Endometrium (tissue), 2 donors: Measurements from ENCODE around the gene POMGNT2.

Experiments used
- FAIRE-seq: peaks from 2 replicates; lab custom pipeline; 2012; peaks lifted over from hg19 to GRCh38; lab: Jason Lieb, UNC
- donor health status: control.
- donor health status: control.

The POMGNT2 gene

DNA sequence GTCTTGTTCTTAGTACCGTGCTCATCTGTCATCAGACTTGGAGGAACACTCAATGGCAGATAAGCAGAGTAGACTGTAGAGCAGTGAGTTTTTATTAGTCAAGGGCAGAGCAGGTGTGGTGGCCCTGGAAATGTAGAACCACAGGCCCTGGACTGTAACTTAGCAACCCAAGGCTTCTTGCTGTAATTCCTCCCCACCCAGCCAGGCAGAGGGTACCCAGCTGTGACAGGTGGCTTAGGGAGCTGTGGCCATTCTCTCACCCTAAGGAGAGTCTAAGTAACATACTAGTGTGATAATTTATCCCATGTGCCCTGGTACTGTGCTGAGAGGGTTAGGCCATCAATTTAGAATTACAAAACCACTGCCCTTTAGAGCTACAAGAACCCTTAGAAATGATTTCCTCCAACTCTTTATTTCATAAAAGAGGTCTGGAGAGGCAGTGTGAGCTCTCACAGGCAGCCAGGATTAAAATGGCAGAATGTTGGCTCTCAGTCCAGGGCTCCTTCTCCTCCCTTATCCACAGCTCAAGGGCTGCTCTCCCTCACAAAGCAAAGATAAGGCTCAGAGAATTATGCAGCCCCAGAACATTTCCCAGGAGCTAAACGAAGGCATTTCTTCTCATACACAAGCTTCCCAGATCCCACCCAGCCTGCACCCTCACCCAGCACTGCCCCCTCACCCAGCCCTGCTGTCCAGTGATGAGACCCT lies 3.0 kb downstream of the POMGNT2 start:
- FAIRE-seq: no peak

DNA sequence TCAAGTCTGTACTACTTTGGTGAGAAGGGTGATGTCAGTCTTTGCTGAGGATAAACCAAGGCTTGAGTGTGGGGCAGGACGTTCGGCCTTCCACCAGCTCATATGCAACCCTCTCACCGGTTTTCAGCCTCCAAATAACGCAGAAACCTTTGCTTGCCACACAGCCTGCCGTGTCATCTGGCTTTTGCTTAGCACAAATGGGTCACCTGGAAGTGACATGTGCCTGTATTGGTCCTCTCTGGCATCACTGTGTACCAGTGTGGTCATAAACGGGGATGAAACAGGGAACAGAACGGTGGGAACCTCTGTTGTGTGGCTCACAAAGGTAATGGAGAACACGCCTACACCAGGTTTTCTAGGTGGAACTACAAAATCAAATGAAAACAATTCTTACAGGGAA lies 7.1 kb downstream of the POMGNT2 start:
- FAIRE-seq: no peak

DNA sequence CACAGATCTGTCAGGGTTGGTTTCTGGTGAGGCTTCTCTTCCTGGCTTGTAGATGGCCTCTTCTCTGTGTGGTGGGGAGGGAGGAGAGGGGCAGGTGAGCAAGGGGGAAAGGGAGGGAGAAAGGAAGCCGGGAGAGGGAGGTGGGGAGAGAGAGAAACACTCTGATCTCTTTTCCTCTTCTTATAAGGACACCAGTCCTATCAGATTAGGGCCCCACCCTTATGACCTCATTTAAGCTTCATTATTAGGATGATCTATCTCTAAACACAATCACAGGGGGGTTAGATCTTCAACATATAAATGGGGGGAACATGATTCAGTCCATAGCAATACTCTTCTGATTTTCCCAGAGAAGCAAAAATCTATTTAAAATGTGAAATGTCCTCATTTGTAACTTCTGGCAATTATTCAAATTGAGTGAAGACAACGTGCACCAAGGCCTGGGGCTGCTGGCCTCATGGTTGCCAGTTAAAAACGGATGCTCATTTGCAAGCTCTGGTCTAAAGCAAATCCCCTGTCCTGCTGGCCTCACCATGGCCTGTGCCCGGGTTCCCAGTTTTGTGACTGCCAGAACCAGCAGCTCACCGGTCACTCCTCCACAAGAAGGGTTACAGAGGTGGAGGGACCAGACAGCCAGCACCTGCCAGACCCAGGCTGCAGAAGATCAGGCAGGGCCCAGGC lies 8.3 kb downstream of the POMGNT2 start:
- FAIRE-seq: no peak

DNA sequence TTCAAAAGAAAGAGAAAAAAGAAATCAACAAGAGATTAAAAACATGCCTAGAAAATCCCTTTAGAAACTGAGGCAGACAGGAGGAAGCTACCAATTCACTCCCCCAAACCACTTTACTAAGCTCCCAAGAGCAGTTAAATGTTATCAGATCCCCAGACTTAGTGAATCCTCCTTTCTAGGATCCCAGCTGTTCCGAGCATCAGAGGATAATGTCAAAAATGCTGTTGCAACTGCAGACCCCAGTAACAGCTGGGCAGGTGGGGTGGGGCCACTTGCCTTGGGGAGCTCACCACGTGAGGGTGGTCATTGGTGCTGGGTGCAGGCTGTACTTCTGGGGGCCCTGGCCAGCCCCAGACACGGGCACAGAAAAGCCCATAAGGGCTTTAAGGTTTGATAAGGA lies 9.1 kb downstream of the POMGNT2 start:
- no peak for FAIRE-seq

DNA sequence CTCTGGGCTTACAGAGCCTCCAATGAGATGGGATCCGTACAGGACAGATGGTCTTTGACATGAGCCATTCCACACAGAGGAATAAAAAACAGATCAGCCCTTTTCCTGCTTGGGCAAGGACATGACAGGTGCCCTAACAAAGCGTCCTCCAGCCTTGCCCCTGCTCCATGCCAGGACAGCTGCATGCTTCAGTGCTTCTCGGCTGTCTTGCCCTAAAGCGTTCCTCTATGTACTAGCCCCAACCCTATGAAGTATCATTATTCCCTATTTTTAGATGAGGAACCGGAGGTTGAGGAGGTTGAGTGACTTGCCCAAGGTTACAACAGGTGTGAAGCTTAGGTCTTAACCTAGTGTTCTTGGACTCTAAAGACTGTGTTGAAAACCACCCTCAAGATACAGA lies 10.5 kb downstream of the POMGNT2 start:
- FAIRE-seq: no peak

DNA sequence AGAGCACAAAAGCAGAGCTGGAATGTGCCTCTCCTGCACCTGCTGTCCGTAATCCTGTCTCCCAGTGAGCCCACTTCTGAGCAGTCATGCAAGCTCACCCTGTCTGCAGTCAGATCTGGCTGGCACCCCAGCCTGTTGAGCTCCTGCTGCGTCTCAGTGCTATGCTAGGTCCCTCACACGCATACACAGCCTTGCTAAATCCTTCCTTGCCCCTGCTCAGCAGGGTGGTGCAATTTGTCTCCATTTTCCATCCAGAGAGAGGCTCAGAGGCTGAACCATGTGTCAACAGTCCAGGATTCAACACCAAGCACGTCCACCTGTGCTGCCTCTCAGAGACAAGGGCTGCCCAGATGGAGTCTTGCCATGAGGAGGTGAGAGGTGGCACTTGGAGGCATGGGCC lies 11.0 kb downstream of the POMGNT2 start:
- no peak for FAIRE-seq

DNA sequence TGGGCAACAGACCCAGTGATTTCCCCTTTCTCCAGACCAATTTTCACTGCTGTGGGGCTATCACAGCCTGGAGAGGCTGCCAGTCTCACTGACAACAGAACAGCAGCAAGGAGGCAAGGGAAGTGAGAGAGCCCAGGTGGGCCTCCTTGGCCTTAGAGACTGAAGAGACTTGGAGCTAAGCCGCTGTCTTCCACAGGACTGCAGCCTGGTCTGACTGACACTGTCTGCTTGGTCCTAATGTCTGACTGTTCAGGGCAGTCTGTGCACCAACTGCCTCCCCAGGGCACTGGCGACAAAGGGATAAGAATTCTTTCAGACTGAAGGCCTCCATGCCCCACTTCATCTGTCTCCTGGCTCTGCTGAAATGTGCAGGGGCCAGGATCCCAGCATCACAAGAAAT lies 11.5 kb downstream of the POMGNT2 start:
- no peak for FAIRE-seq

DNA sequence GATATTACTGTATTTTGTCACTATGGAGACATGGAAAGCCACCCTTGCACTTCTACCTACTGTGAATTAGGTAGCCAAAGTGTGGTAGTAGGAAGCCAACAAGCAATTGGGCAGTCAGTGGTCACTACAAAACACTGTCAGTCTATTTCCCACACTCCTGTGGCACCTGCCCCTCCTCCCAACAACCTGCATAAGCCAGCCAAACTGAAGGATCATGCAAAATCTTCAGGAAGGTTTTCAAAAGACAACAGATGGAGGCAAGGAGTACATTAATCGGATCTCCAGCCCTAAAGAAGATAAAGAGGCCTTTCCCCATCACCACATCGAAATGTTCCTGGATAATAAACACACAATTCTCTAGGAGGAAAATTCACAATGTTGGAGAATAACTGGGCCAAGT lies 11.9 kb downstream of the POMGNT2 start:
- no peak for FAIRE-seq

DNA sequence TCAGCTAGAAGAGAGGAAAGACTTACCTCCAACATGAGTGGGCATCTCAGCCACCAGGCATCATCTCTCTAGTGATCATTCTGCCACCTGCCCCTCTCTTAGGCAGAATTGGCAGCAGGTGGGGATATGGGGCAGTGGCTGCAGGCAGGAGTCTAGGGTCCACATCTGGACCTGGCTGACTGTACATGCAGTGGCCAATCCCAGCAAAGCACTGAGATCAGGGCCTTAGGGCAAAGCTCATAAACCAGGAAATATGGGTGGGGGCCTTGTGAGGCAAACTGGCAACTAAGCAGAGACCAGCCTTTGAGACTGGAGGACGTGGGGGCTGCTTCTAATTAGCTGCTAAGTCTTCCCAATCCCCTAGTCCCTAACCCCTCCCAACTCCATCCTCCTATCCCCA lies 12.9 kb downstream of the POMGNT2 start:
- FAIRE-seq: no peak

DNA sequence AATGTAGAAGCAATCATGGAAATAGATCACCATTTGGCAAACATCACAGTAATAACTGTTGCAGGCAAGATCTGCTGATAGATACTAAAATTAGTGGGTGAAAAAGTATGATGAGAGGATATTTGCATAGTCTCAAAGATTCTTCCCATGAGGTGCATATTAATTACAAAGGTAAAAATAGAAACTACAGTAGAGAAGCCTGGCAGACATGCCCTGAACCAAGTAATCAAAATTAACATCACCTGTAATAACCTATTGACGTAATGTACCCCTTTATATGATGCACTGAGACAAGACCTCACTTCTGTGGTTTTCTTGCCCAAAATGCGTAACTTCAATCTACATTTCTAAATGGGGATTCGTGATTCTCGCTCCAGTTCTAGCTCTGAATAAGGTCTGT lies 14.4 kb downstream of the POMGNT2 start:
- no peak for FAIRE-seq

DNA sequence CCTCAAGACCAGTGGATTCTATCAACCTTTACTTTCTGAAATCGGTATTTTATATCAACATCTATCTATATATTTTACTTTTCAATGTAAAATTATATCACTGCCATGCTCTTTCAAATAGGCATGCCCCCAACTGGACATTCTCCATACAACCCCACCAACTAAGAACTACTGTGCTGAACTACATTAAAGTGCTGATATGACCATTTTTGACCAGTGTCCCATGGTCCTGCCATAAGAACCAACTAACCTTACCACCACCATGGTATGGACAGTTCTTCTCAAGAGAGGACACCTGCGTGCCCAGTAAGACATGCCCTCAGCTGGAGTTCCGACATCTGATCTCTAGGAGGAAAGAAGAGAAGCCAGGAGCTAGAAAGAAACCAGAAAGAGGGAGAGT lies 15.6 kb downstream of the POMGNT2 start:
- FAIRE-seq: no peak

DNA sequence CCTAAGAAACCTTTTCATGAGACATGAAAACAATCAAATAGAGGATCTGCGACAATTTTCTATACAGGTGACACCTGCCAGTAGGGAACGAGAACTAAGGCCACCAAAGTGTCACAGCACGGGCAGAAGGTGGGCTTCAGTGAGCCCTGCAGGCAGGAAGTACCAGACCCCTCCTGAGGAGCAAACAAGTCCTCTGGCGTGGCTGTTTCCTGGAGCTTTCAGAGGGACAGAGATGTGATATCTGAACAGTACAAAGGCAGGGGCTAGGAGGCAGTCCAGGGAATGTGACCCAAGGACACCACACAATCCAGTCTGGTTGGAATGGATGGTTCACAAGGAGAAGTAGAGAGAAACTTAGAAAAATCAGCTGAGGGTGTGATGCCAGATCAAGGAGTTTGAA lies 16.8 kb downstream of the POMGNT2 start:
- FAIRE-seq: no peak

DNA sequence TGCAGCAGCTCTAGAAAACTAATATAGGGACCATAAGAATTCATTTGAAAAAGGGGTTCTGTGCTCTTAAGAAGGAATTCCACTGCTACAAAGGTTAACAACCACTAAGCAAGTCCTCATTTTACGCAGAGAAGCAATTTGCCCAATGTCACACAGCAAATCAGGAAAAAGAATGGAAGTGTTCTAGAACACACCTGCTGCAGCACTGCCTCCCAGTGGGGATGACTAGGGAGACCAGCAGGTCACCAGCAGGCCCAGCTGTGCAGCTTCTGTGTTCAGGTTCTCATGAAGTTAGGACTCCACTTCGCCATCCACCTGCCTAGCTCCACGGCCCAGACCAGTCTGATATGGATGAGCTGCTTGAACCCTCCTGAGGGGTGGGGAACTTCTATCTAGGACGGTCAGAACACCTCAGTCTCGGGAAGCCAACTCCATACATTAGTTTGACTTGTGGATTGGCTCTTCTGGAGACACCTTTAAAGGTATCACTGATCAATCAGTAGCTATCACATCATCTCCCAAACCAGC lies 18.6 kb downstream of the POMGNT2 start:
- FAIRE-seq: no peak

DNA sequence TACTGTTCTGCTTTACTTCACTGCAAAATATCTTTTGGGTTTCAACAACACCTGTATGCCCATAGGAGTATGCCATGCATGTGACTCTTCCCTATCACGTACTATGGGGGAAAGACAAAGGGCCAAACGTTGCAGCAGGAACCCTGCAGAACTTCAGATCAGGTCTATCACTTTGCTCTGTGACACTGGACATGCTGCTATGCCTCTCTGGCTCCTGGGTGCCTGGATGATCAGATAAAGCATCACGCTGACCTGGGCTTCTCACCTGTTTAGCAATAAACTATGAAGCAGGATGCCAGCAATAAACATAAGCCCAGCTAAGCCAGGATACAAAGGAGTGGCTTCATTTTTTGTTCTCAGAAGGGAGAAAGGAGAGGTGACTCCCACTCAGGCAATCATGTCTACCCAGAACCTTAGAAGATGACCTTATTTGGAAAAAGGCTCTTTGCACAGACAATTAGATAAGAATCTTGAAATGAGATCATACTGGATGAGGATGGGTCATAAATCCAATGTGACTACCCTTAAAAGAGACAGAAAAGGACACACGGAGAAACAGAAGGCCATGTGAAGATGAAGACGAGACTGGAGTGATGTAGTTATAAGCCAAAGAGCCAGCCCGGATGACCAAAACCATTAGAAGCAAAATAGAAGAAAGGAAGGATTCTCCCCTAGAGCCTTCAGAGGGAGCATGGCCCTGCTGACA lies 19.3 kb downstream of the POMGNT2 start:
- no peak for FAIRE-seq

DNA sequence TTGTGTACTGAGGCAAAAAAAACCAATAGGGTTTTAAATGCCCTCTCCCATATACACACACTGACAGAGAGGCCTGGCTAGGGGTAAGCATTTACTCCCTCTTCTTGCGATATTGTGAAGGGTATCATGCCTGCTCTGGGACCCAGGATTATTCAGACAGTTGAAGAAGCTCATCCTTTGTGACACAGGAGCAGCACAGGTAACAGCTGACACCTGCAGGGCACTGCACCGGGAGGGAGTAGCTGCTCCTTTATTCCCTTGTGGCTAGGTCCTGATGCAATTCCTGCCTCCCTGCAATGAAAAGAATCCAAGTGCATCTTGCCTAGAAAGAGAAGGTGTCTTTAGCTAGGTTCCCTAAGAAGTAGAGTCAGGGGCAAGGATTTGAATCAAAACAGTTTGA lies 23.4 kb downstream of the POMGNT2 start:
- no peak for FAIRE-seq

DNA sequence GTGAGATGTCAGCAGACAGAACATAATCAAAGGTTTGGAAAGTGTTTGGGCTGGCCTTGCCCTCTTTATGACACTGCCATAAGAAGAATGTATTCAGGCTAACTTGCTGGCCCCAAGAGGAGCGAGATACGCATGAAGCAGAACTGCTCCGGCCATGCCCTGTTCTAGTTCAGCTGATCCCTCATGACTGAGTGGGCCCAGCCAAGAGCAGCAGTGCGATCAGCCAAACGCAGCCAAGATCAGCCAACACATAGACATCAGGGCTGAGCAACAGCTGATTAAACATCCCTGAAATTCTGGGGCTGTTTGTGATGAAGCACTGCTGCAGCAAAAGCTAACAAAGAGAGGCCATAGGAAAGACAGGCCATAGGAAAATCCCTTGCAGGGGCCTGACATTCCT lies 24.1 kb downstream of the POMGNT2 start:
- FAIRE-seq: no peak

DNA sequence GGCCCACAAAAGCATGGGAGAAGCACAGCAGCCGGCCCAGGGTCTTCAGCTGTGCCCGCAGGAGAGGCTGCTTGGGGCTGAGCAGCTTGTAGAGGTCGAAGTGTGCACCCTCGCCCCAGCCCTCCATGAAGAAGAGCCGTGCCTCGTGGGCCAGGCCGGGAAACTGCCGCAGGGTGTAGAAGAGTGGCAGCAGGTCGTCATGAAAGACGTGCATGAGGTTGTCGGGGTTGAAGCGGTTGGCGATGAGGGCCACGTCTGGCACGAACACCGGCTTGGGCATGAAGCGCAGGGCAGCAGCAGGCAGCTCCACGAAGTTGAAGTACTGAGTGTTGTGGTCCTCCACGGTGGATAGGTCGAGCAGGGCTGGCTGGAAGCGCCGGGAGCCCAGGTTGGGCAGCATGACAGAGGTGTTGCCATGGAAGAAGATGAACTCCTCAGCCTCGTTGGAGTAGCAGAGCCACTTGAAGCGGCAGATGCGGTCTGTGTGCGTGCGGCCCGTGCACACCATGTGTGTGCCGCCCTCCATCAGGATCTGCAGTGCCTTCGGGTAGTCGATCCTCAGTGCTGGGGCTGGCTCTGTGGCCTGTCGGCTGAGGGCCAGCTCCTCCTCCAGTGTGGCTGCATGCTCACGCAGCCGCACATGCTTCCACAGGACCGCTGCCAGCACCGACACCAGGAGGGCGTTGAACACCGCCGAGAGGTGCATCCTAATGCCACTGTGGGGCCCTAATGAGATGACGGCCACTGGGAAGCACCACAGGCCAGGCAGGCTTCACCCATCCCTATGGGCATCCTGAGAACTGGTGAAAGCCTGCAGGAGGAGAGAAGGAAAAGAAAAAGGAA lies 24.9 kb downstream of the POMGNT2 start:
- FAIRE-seq: no peak

DNA sequence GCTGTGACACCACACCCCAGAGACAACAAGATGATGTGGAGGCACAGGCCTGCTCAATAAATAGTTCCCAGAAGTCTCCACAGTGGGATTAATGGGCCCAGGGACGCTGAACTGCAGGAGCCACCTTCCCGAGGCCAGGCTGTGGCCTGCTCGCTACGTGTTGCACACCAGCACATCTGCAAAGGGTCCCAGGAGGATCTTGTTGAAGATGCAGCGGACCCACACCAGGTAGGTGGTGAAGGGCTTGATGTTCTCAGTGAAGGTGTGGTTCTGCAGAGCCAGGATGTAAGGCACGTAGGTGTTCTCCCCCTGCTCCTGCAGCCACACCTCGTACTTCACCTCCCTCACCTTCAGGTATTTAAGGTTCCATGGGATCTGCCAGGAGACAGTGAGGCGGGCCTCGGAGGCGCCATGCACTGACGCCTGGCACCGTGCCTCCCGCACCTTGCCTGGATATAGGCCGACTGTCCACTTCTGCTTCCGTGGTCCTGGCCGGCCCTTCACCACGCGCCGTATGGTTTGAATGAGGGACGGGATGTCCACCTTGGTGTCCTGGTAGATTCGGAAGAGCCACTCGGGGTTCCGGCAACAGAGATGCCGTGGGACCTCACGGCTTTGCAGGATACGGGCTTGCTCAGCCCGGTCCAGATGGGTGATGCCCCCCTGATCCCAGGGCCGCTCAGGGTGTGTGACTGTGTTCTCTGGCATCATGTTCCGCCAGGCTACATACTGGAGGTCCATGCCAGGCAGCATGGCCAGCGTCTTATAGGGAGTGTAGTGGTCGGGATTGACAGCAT lies 26.1 kb downstream of the POMGNT2 start:
- no peak for FAIRE-seq

DNA sequence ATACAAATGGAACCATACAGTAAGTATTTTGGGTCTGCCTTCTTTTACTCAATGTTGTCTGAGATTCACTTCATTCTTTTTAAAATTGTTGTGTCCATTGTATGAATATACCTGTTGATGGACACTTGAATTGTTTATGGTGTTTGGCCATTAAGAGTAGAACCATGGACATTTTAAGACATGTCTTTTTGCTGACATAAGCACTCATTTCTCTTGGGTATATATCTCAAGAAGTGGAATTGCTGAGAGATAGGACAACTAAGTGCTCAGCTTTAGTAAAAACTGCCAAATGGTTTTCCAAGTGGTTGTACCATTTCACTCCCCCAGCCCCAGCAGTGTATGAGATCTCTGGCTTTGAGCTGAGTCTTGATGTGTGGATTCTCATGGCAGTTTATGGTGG lies 28.2 kb downstream of the POMGNT2 start:
- FAIRE-seq: no peak

DNA sequence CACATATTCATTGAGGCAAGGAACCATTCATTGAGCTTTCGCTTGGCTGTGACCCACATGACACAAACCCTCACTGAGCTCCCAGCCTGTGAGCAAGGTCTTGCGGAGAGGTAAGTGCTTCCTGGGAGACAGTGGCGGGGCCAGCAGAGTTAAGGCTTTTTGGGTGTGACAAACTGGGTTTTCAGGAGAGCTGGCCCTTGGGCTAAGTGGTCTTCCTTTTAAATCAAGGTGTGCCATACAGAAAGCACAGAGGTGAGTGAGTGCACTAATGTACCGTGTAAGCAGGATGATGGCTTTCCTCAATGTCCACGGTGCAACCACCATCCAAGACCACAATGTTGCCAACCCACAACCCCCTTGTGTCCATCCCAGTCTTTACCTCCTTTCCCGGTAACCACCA lies 28.6 kb downstream of the POMGNT2 start:
- no peak for FAIRE-seq

DNA sequence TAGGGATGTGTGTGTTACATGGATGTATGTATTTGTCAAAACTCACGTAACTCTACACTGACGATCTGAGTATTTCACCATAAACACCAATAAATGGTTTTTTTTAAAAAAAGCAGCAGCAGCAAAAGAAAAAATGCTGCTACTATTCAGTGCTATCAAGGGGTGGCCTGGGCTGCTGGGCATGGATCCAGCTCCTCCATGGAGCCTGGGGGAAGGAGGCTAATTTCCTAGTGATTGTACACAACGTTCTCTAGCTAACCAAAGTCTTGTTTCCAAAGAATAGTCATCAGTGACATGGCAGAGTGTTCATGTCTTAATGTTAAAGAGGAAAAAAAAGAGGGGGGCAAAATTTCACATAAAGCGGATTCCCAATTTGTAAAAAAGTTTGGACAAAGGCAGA lies 29.0 kb downstream of the POMGNT2 start:
- FAIRE-seq: no peak
